SU-DHL-6 (cell line): Measurements from ENCODE around the gene LMNA.

Experiments
- CTCF ChIP-seq: fragments of 200-600 bp; sonication (generic); IDR thresholded peaks from one replicate; pipeline ENCODE4 v1.5.1; 2017; ENCODE audit warnings: antibody characterized with exemption, mild to moderate bottlenecking, low read length, moderate library complexity; ENCODE audit not compliant: insufficient read depth, poor library complexity, severe bottlenecking
- EZH2phosphoT487 ChIP-seq: fragments of 200-600 bp; sonication (generic), shearing (Covaris generic); conservative IDR thresholded peaks from 2 replicates; pipeline ENCODE4 v1.6.1; 2018; ENCODE audit warnings: mild to moderate bottlenecking, antibody characterized with exemption, low read length, moderate library complexity, mixed read lengths

- TF ChIP-seq CTCF = no peak
- no peak for TF ChIP-seq EZH2phosphoT487
These were observed 30.4 kb upstream of the LMNA start for GRCh38 chr1:156083800-156084790.
